GM12891 (cell line): ENCODE data around the gene TSC1. TPM values are rescaled to one million over a fixed set of nuclear protein-coding genes. Genes with fewer than 3 reads are reported as not detected.
"Not testable (repeated sequence)": the region's sequence is repeated elsewhere in the genome, so short reads cannot be mapped to it uniquely, and the experiment has no call there.

Experiments
- DNase-seq: peaks from one replicate; pipeline ENCODE4 v3.0.0; 2011; ENCODE audit warnings: low spot score; ENCODE audit not compliant: insufficient read length
- FAIRE-seq: peaks from 2 replicates; lab custom pipeline; 2011; peaks lifted over from hg19 to GRCh38; lab: Jason Lieb, UNC
- PAX5 ChIP-seq: IDR thresholded peaks from 2 replicates; pipeline ENCODE4 v1.6.1; 2011; ENCODE audit warnings: low read length, moderate library complexity, mild to moderate bottlenecking; ENCODE audit not compliant: insufficient read depth, severe bottlenecking
- POLR2A ChIP-seq: IDR thresholded peaks from 2 replicates; pipeline ENCODE4 v1.6.1; 2011; ENCODE audit warnings: low read depth, low read length, control low read depth
- POLR2AphosphoS5 ChIP-seq: IDR thresholded peaks from 2 replicates; pipeline ENCODE4 v1.6.1; 2011; ENCODE audit warnings: low read depth, low read length, control low read depth
- POU2F2 ChIP-seq: IDR thresholded peaks from 2 replicates; pipeline ENCODE4 v1.6.1; 2011; ENCODE audit warnings: low read depth, mild to moderate bottlenecking, control low read depth, low read length, moderate library complexity
- SPI1 ChIP-seq: IDR thresholded peaks from 2 replicates; pipeline ENCODE4 v1.6.1; 2011; ENCODE audit warnings: low read depth, low read length, control low read depth
- TAF1 ChIP-seq: IDR thresholded peaks from 2 replicates; pipeline ENCODE4 v1.6.1; 2011; ENCODE audit warnings: low read depth, low read length, control low read depth
- polyA plus RNA-seq: library from polyadenylated mRNA; unstranded; fragments of >200 nt; gene quantifications from one replicate; pipeline ENCODE4 v1.2.1, GENCODE V29; 2012; ENCODE audit warnings: low read depth, missing spikeins, inconsistent platforms; ENCODE audit not compliant: missing spikeins

Gene TSC1
- polyA plus RNA-seq, result 12.5 TPM

GRCh38 chr9:132944294-132945185 lies at the start of gene TSC1:
Gene TSC1 (minus strand): TSS chr9:132944616. CDS start chr9:132928872, 15,744 bp downstream.
- DNase-seq, result peak; percentile 90
- TF ChIP-seq POLR2A (peak; percentile 83), PAX5 (no peak), TAF1 (peak; percentile 100), POLR2AphosphoS5 (0 out of 2 replicates have a peak, but pooled peaks have one; percentile 35), POU2F2 (no peak), SPI1 (no peak)
- peak; percentile 72 for FAIRE-seq

DNA sequence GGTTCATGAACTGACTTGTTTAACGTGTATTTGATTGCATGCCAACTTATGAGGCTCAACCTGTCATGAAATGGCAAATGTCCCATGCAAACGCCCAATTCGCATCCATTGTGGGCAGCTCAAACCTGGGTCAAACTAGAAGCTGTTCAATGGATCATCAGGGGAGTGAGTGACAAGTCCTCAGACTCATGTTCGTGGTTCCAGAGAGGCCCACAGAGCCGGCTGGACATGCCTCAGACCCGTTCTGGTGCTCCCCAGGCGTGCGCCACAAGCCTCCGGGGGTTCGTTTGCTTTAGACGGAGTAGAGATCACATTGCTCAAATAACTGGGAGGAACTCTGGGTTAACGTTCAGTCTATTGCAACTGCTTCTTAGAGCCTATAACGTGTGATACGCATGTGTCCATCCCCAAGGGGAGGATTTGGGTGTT lies 49.1 kb upstream of the TSC1 start:
- DNase-seq (no peak), FAIRE-seq (no peak)
- TF ChIP-seq POLR2AphosphoS5 (no peak), POU2F2 (no peak), POLR2A (no peak), TAF1 (no peak), SPI1 (no peak), PAX5 (no peak)

DNA sequence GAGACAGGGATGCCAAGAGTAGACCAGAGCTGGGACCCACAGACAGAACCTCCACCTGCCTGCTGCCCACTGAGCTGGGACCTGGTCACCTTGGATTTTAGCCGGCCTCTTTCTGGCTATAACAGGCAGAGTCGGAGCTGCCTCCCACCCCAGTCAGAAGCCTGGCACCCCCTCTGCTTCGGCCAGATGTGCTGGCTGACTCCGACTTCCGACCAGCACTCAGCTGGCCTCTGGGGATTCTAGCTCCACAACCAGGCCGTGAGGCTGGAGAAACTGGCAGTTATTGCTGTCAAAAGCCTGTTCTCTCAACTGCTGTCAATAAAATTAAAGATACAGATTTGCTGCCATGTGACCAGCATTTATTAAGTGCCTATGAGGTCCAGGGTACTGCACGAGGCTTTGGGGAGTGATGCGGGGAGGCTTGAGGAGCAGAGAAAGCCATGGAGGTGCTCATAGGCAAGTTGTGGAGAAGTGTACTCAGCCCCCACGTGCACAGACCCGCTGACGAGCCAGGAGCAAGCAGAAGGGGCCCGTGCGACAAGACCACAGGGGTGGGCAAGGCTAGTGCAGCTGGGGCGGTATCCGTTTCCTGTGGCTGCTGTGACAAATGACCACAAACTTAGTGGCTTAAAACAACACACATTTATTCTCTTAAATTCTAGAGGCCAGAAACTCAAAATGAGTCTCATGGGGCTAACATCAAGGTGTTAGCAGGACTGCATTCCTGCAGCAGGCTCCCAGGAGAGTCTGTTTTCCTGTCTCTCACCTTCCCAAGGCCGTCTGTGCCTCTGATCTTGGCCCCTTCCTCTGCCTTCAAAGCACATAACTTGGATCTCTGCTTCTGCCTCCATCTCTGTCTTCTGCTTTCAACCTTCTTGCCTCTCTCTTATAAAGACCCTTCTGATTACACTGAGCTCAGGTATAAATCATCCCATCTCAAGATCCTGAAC lies 47.2 kb upstream of the TSC1 start:
- DNase-seq (no peak), FAIRE-seq (no peak)
- TF ChIP-seq TAF1 (no peak), POLR2A (no peak), POLR2AphosphoS5 (no peak), SPI1 (no peak), POU2F2 (no peak), PAX5 (no peak)

DNA sequence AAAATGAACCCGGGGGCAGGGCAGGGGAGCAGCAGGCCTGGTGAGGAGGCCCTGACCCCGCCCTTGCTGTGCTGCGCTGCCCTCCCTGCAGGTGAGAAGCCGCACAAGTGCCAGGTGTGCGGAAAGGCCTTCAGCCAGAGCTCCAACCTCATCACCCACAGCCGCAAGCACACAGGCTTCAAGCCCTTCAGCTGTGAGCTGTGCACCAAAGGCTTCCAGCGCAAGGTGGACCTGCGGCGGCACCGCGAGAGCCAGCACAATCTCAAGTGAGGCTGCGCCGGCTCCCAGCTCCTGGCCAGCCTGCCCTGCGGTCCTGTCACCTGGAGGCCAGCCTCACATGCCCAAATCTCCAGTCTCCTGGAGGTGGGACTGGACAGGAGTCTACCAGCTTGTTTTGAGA lies 46.4 kb upstream of the TSC1 start:
- no peak for FAIRE-seq
- DNase-seq, result no peak

DNA sequence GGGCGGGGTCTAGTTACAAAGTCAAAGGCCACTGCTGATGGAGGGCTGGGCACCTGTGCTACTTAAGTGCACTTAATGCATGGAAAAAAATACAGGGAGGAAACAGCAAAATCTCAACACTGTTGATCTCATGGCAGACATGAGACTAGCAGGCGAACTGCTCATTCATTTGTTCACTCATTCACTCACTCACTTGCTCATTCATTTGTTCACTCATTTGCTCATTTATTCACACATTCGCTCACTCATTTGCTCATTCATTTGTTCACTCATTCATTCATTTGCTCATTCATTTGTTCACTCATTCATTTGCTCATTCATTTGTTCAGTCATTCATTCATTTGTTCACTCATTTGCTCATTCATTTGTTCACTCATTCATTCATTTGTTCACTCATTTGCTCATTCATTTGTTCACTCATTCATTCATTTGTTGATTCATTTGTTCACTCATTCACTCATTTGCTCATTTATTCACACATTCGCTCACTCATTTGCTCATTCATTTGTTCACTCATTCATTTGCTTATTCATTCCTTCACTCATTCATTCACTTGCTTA lies 45.7 kb upstream of the TSC1 start:
- not testable (repeated sequence) for FAIRE-seq, DNase-seq

More for the DNA sequence above, 46.4 kb upstream of the TSC1 start:
- TF ChIP-seq PAX5 (no peak), POLR2AphosphoS5 (no peak), POU2F2 (no peak), SPI1 (no peak), TAF1 (no peak), POLR2A (no peak)

- TF ChIP-seq PAX5 (no peak), POLR2A (no peak), POU2F2 (no peak), SPI1 (no peak), POLR2AphosphoS5 (no peak), TAF1 (no peak)
- DNase-seq (no peak), FAIRE-seq (no peak)
These were observed 45.1 kb upstream of the TSC1 start for GRCh38 chr9:132989414-132989996.

- DNase-seq (no peak), FAIRE-seq (no peak)
- TF ChIP-seq PAX5 (no peak), POU2F2 (no peak), TAF1 (no peak), SPI1 (no peak), POLR2AphosphoS5 (no peak), POLR2A (no peak)
These were observed 44.5 kb upstream of the TSC1 start for GRCh38 chr9:132989014-132989310.

GRCh38 chr9:132988244-132989013 lies 44.0 kb upstream of the TSC1 start:
- no peak for FAIRE-seq
- no peak for TF ChIP-seq PAX5
- no peak for TF ChIP-seq POLR2AphosphoS5
- TF ChIP-seq TAF1, result no peak
- TF ChIP-seq POU2F2, result no peak
- TF ChIP-seq POLR2A, result no peak
- TF ChIP-seq SPI1, result no peak
- no peak for DNase-seq

- FAIRE-seq, result no peak
These were observed 42.5 kb upstream of the TSC1 start for GRCh38 chr9:132986640-132987620.

More at GRCh38 chr9:132986640-132987620, 42.5 kb upstream of the TSC1 start:
- TF ChIP-seq SPI1, result no peak
- no peak for TF ChIP-seq POLR2AphosphoS5
- TF ChIP-seq POU2F2, result no peak
- no peak for TF ChIP-seq TAF1
- no peak for TF ChIP-seq POLR2A
- TF ChIP-seq PAX5, result no peak
- no peak for DNase-seq
